ENCODE results near the gene SH2D2A.

- no peak for TF ChIP-seq SUZ12 (IDR thresholded peaks at IDR 0.05; ENCODE audit: extremely low read depth, insufficient read depth, insufficient read length)
- no peak for TF ChIP-seq ZNF274 (IDR thresholded peaks at IDR 0.05; ENCODE audit: low read depth, low read length)
Observed at GRCh38 chr1:156804026-156804425, 12.6 kb downstream of the SH2D2A start.

Data from NT2/D1 (cell line).